Measurements from ENCODE around the gene PEX5L.

DNA sequence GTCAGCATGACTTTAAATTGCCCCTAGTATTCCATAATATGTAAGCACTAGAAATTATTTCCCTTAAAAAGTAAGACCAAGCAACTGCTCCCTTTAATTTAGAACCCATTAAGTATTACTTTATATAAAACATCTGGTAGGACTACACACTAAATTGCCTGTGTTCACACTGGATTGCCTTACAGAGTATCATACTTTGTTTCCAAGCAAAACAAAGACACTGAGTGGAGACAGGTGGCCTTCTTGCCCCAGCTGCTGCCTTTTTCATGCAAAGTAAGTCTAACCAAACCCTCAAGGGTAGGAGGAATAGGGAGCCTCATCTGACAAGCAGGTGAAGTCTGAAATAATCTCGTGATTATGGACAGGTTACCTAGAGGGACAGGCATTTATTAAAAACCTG, 87.3 kb downstream of the PEX5L start:
- TF ChIP-seq, protein P1, sequence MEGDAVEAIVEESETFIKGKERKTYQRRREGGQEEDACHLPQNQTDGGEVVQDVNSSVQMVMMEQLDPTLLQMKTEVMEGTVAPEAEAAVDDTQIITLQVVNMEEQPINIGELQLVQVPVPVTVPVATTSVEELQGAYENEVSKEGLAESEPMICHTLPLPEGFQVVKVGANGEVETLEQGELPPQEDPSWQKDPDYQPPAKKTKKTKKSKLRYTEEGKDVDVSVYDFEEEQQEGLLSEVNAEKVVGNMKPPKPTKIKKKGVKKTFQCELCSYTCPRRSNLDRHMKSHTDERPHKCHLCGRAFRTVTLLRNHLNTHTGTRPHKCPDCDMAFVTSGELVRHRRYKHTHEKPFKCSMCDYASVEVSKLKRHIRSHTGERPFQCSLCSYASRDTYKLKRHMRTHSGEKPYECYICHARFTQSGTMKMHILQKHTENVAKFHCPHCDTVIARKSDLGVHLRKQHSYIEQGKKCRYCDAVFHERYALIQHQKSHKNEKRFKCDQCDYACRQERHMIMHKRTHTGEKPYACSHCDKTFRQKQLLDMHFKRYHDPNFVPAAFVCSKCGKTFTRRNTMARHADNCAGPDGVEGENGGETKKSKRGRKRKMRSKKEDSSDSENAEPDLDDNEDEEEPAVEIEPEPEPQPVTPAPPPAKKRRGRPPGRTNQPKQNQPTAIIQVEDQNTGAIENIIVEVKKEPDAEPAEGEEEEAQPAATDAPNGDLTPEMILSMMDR (IDR thresholded peaks at IDR 0.05), result no peak
- TF ChIP-seq POLR2A (IDR thresholded peaks at IDR 0.05) (no peak), EP300 (IDR thresholded peaks at IDR 0.05) (no peak)

Data from tibial nerve (tissue), 4 donors.